Endothelial cell of umbilical vein (primary cell): ENCODE data around the gene ATOX1. TPM values are rescaled to one million over a fixed set of nuclear protein-coding genes. Genes with fewer than 3 reads are reported as not detected.

Experiments used
- BruUV-seq: library from RNA; stranded (reverse); fragments of 400-500 nt; replicated peaks from 2 replicates; lab custom pipeline; 2021; lab: Mats Ljungman, UMichigan
- CTCF ChIA-PET: fragments of 300-600, 350-600 bp; sonication (Branson Sonifier 250); formaldehyde crosslinking; loops from one replicate; lab custom pipeline; 2021; ENCODE audit warnings: antibody characterized with exemption, inconsistent platforms; lab: Charles Lee
- POLR2A ChIA-PET: fragments of 300-600, 350-600 bp; sonication (Branson Sonifier 250); formaldehyde crosslinking; loops from one replicate; lab custom pipeline; 2021; ENCODE audit warnings: antibody characterized with exemption, inconsistent platforms; lab: Charles Lee
- DNase-seq: peaks from one replicate; pipeline ENCODE4 v3.0.0-alpha.2; 2011; ENCODE audit warnings: low read depth, low spot score
- FAIRE-seq: peaks from 2 replicates; lab custom pipeline; 2011; peaks lifted over from hg19 to GRCh38; lab: Jason Lieb, UNC
- H2AFZ ChIP-seq: 2 replicates; pipeline ENCODE4 v1.6.0; 2012; ENCODE audit warnings: low read depth, low read length, control low read depth, inconsistent platforms
- H3K27ac ChIP-seq: 2 replicates; pipeline ENCODE4 v1.5.1; 2011; ENCODE audit warnings: low read depth, mild to moderate bottlenecking, control low read depth, low read length, moderate library complexity; ENCODE audit not compliant: insufficient read depth
- H3K27me3 ChIP-seq, 2 experiments: 2 replicates each; pipeline versions ENCODE4 v1.6.0 to v1.6.1; 2011; ENCODE audit warnings: low read length in 2 of 2, mixed read lengths in 1 of 2; ENCODE audit not compliant: control insufficient read depth in 2 of 2, insufficient read depth in 2 of 2
- H3K36me3 ChIP-seq, 2 experiments: 2 replicates in 1 of 2; 3 replicates in 1 of 2; pipeline ENCODE4 v1.5.1; 2011; ENCODE audit warnings: low read length in 2 of 2, mild to moderate bottlenecking in 1 of 2, moderate library complexity in 1 of 2; ENCODE audit not compliant: control insufficient read depth in 2 of 2, insufficient read depth in 2 of 2; ENCODE audit errors: extremely low read depth in 1 of 2
- H3K4me1 ChIP-seq: 3 replicates; pipeline ENCODE4 v1.5.1; 2011; ENCODE audit warnings: mild to moderate bottlenecking, low read length; ENCODE audit not compliant: control insufficient read depth, insufficient read depth; ENCODE audit errors: extremely low read depth
- H3K4me2 ChIP-seq: 2 replicates; pipeline ENCODE4 v1.6.1; 2011; ENCODE audit warnings: low read length, control low read depth, mixed read lengths; ENCODE audit not compliant: insufficient read depth
- H3K4me3 ChIP-seq, 3 experiments: fragments of 200-600 bp in 1 of 3; sonication (generic), shearing (Covaris generic) in 1 of 3; replicated peaks in 1 of 3; 2 replicates each; pipeline ENCODE4 v1.5.1; 2011 to 2016; ENCODE audit warnings: control low read depth in 3 of 3, low read length in 3 of 3, mild to moderate bottlenecking in 2 of 3, inconsistent platforms in 1 of 3, low read depth in 1 of 3, moderate library complexity in 1 of 3; ENCODE audit not compliant: insufficient read depth in 1 of 3
- H3K79me2 ChIP-seq: 2 replicates; pipeline ENCODE4 v1.6.0; 2012; ENCODE audit warnings: low read length, inconsistent platforms; ENCODE audit not compliant: control insufficient read depth, insufficient read depth
- H3K9ac ChIP-seq: replicated peaks from 2 replicates; pipeline ENCODE3; 2011; ENCODE audit warnings: low read length, control low read depth; ENCODE audit not compliant: insufficient read depth; ENCODE audit errors: extremely low read depth
- H3K9me1 ChIP-seq: replicated peaks from 3 replicates; pipeline ENCODE4 v1.6.0; 2011; ENCODE audit warnings: mild to moderate bottlenecking, low read length; ENCODE audit not compliant: control insufficient read depth, insufficient read depth; ENCODE audit errors: extremely low read depth
- H3K9me3 ChIP-seq: replicated peaks from 2 replicates; pipeline ENCODE4 v1.5.1; 2012; ENCODE audit warnings: low read length, inconsistent platforms; ENCODE audit not compliant: control insufficient read depth, insufficient read depth
- H4K20me1 ChIP-seq: replicated peaks from 2 replicates; pipeline ENCODE3; 2011; ENCODE audit warnings: mild to moderate bottlenecking, low read length; ENCODE audit not compliant: control insufficient read depth, insufficient read depth; ENCODE audit errors: extremely low read depth
- CTCF ChIP-seq, 2 donors: IDR thresholded peaks; 1 replicate in 1 of 2; 2 replicates in 1 of 2; pipeline ENCODE4 v1.5.1; 2011; ENCODE audit warnings: low read length in 2 of 2, mild to moderate bottlenecking in 2 of 2, moderate library complexity in 2 of 2, control low read depth in 1 of 2, inconsistent platforms in 1 of 2, low read depth in 1 of 2; ENCODE audit not compliant: insufficient read depth in 1 of 2; ENCODE audit errors: extremely low read depth in 1 of 2
- EZH2 ChIP-seq: IDR thresholded peaks from 2 replicates; pipeline ENCODE4 v1.6.1; 2012; ENCODE audit warnings: borderline replicate concordance, low read depth, mild to moderate bottlenecking, moderate library complexity, low read length, inconsistent platforms; ENCODE audit not compliant: severe bottlenecking
- FOS ChIP-seq: IDR thresholded peaks from 2 replicates; pipeline ENCODE4 v1.6.1; 2011; ENCODE audit warnings: mild to moderate bottlenecking, low read length, moderate library complexity, borderline replicate concordance; ENCODE audit not compliant: insufficient read depth
- GATA2 ChIP-seq: IDR thresholded peaks from 2 replicates; pipeline ENCODE4 v1.7.0; 2011; ENCODE audit warnings: low read depth, mild to moderate bottlenecking, moderate library complexity, mixed read lengths, low read length; ENCODE audit not compliant: insufficient read length, insufficient read depth
- JUN ChIP-seq: IDR thresholded peaks from 2 replicates; pipeline ENCODE4 v1.6.1; 2011; ENCODE audit warnings: borderline replicate concordance, low read depth; ENCODE audit not compliant: insufficient read length, insufficient read depth
- MAX ChIP-seq: IDR thresholded peaks from 2 replicates; pipeline ENCODE4 v1.6.1; 2011; ENCODE audit not compliant: insufficient read depth, insufficient read length
- MYC ChIP-seq: IDR thresholded peaks from one replicate; pipeline ENCODE4 v1.6.1; 2011; ENCODE audit warnings: mild to moderate bottlenecking, low read depth, low read length
- POLR2A ChIP-seq: IDR thresholded peaks from 2 replicates; pipeline ENCODE4 v1.6.1; 2012; ENCODE audit warnings: low read depth, mild to moderate bottlenecking, control low read depth, low read length
- POLR2AphosphoS5 ChIP-seq: IDR thresholded peaks from 2 replicates; pipeline ENCODE4 v1.6.1; 2012; ENCODE audit warnings: low read depth, mild to moderate bottlenecking, control low read depth, low read length, moderate library complexity; ENCODE audit not compliant: insufficient read depth
- dilution Hi-C: fragments of 300-500 bp; cut with MboI; formaldehyde crosslinking; loops from one replicate; pipeline ENCODE4 v1.15.0; 2019; ENCODE audit warnings: low sequenced_read_pairs; ENCODE audit not compliant: extremely low pct_ligation_motif_present
- intact Hi-C: fragments of 100-400 bp; cut with micrococcal nuclease; formaldehyde crosslinking; loops from one replicate; pipeline ENCODE4 v1.10.0; 2022
- polyA plus RNA-seq, 4 experiments: library from polyadenylated mRNA; depleted of rRNA in 3 of 4; stranded (reverse) in 3 of 4; unstranded in 1 of 4; fragments of >200 nt; gene quantifications; 2 replicates each; pipeline versions ENCODE4 v1.2.1 to v1.2.3, GENCODE V29; 2011 to 2012; ENCODE audit warnings: missing spikeins in 1 of 4
- total RNA-seq: library from RNA; stranded (reverse); gene quantifications from 2 replicates; pipeline ENCODE4 v1.2.3, GENCODE V29; 2021

Gene ATOX1
- total and polyA plus RNA-seq, 2 donors (not counting 3 experiments of a cell fraction or from before 2014, with no cell fraction given) = 113 to 292 TPM

- ChIA-PET CTCF (interaction anchor here (0.6 to 10.7 kb wide), 4 partner anchors 16 to 78 kb away, joined by 3 to 323 read pairs (median 4); no protein-coding TSS in a partner anchor), POLR2A (interaction anchor here (1.5 kb wide), 1 partner anchor 49 kb away, joined by 6 read pairs; the partner anchor contains the start of gene SPARC)
- dilution Hi-C loops = no loop called here
- DNase-seq = no peak
- Histone ChIP-seq H3K9ac (no peak overlapping the region), H3K79me2 (no peaks in the 10 kb centered on the region), H3K4me2 (no peak overlapping the region), H3K9me3 (no peaks in the 10 kb centered on the region), H3K27ac (no peak overlapping the region), H3K36me3 (no peaks in the 10 kb centered on the region), H3K4me3 (no peak overlapping the region), H3K27me3 (no peaks in the 10 kb centered on the region), H3K9me1 (no peaks in the 10 kb centered on the region), H3K4me1 (peaks cover 12% of the 10 kb centered on the region), H4K20me1 (no peaks in the 10 kb centered on the region), H2AFZ (no peak overlapping the region)
- intact Hi-C loops = no loop called here
- TF ChIP-seq MYC (no peak), POLR2AphosphoS5 (no peak), CTCF (IDR thresholded peaks at IDR 0.05; ENCODE audit: extremely low read depth in 1 of 2, insufficient read depth in 1 of 2, low read depth in 1 of 2, low read length in 2 of 2) (no peak), GATA2 (no peak), POLR2A (no peak), MAX (no peak), JUN (no peak), FOS (no peak), EZH2 (no peak)
- BruUV-seq = no TSS peak
- FAIRE-seq = no peak
Observed at GRCh38 chr5:151735646-151736045, 22.8 kb downstream of the ATOX1 start.
